ENCODE measurements around the gene YJU2.

GRCh38 chr19:4197625-4198466 is 49.0 kb upstream of the YJU2 start:
- TF ChIP-seq CTCF (IDR thresholded peaks at IDR 0.05; ENCODE audit: borderline replicate concordance, extremely low read depth, low read length, poor library complexity, severe bottlenecking) (no peak), EZH2 (IDR thresholded peaks at IDR 0.05; ENCODE audit: borderline replicate concordance, low read depth, low read length, severe bottlenecking) (no peak)
